NCI-H2081 treated with DMSO at 0.1 percent for 48 hours (cell line): Measurements from ENCODE around the gene CCT2.

ENCODE experiments used
- DNase-seq: peaks from one replicate; lab custom pipeline; 2025; lab: John Stamatoyannopoulos, UW

The CCT2 gene

DNA sequence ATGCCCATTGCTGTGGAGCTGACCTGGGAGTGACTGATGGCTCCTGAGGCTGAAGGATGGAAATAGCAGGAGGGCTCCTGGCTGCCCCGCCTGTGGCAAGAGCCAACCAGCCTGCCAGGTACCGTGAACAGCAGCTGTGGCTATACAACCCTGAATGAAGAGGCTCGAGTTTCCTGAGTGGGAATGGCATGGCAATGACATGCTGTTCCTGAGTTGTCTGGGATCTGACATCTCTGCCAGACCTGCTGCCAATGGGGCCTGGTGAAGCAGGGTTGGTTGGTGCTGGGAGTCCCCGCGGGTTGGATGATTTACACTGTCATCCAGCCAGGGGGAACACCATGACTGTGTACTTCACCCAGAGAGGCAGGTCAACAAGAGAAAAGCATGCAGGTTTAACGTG lies 57.3 kb downstream of the CCT2 start:
- DNase-seq = no peak

DNA sequence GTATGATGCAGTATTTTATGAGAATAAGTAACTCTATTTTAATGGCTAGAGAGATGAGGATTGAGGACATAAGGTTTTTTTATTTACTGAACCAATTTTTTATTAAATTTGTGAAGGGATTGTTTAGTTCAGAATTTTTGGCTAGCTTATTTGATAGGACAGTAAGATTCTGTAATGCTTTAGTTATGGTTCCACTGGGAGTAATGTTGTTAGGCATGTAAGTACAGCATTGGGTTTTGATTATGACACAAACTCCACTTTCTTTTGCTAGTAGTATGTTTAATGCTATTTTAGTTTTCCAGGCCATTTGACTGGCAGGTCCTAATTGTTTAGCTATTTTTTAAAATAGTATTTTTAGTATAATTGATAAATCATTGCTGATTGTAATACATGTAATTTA lies 59.3 kb downstream of the CCT2 start:
- no peak for DNase-seq

DNA sequence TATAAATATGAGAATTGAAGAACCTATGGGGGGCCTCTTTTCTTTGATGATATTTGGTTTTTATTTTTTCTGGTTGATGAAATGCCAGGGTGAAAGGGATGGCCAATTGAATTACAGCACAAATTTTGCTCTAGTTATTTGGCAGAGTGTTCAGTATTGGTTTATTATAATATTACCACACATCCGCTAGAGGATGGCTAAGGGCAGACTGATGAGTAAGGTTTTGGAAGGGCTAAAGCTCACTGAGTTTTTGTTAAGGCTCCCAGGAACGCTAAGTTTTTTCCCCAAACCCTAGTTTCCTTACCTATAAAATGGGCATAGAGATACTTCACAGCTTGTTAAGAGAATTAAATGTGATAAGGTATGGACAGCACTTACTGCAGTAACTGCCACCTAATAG lies 59.8 kb downstream of the CCT2 start:
- DNase-seq = no peak

DNA sequence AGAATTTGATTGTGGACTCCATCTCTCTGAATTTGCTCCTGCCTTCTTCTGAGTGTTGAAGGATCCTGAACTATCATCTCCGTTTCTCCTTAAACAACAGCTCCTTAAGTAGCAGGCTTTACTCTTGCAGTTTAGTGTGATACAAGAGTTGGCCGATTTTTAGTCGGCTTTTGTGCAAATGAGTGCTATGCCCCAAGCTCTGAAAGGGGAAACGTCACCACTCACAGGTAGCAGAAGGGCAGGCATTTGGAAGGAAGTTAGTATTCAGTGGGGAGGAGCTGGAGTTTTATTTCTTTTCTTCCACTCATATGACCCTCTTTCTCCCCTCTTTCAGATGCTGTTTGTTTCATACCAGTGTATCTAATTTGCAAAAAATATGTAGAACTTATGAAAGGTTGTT lies 61.9 kb downstream of the CCT2 start:
- DNase-seq = no peak

DNA sequence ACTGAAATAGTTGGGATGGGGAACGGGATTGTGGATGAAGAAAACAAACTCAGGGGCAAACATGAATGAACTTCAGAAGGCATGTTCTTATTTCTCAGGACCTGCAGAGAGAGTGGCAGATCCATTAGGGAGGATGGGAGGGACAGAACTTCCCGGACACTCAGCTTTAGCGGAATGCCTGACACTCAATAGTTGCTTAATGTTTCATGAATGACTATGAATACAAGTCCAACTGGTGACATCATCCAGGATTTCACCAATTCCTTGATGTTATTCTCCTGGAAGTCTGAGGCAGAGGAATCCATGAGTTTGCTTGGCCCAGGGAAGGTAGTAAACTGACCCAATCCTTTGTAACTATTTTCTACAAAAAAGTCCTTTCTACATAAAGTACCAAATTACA lies 63.2 kb downstream of the CCT2 start:
- DNase-seq = no peak

DNA sequence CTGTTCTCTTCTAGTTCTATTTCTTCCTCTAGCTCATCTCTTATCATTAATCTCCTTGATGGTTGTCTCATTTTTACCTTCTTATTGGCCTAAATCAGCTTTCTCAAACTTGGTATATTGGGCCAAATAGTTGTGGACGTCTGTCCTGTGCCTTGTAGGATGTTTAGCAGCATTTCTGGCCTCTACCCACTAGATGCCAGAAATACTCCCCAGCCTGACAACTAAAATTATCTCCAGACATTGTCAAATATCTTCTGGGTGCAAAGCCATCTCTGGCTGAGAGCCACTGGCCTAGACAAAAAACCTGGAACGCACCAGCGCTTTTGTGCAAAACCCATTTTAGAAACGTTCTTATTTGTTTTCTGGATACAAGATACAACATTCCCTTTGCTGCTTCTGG lies 64.3 kb downstream of the CCT2 start:
- DNase-seq = no peak
